HG02885 (cell line): Measurements from ENCODE around the gene ROCK1.
"Not testable (repeated sequence)": the region's sequence is repeated elsewhere in the genome, so short reads cannot be mapped to it uniquely, and the experiment has no call there.

ENCODE experiments used
- ATAC-seq: cut with Tn5 transposase; IDR thresholded peaks from one replicate; pipeline ENCODE4 v1.9.1; 2021; ENCODE audit warnings: mild to moderate bottlenecking; ENCODE audit not compliant: unreplicated experiment, poor library complexity

ROCK1 gene

GRCh38 chr18:21111346-21112139 is at the start of gene ROCK1:
TSS of gene ROCK1 (minus strand) at chr18:21111813. CDS start at chr18:21110910, 903 bp downstream.
- ATAC-seq = peak; percentile 91

GRCh38 chr18:21155443-21155842 is 43.8 kb upstream of the ROCK1 start:
- no peak for ATAC-seq

- ATAC-seq = no peak
Observed at GRCh38 chr18:21146016-21146415, 34.4 kb upstream of the ROCK1 start.

- no peak for ATAC-seq
Observed at GRCh38 chr18:21145371-21145770, 33.8 kb upstream of the ROCK1 start.

- no peak for ATAC-seq
Observed at GRCh38 chr18:21141668-21142422, 30.2 kb upstream of the ROCK1 start.

- ATAC-seq = not testable (repeated sequence)
Observed at GRCh38 chr18:21137719-21138488, 26.3 kb upstream of the ROCK1 start.

GRCh38 chr18:21134895-21135294 is 23.3 kb upstream of the ROCK1 start:
- no peak for ATAC-seq

GRCh38 chr18:21132398-21132918 is 20.8 kb upstream of the ROCK1 start:
- no peak for ATAC-seq

- no peak for ATAC-seq
Observed at GRCh38 chr18:21131698-21132227, 20.1 kb upstream of the ROCK1 start.

- ATAC-seq = no peak
Observed at GRCh38 chr18:21129566-21130216, 18.1 kb upstream of the ROCK1 start.

GRCh38 chr18:21123290-21123926 is 11.8 kb upstream of the ROCK1 start:
- no peak for ATAC-seq

GRCh38 chr18:21118806-21119205 is 7.2 kb upstream of the ROCK1 start:
- ATAC-seq = no peak

GRCh38 chr18:21117409-21118131 is 6.0 kb upstream of the ROCK1 start:
- ATAC-seq = no peak

- no peak for ATAC-seq
Observed at GRCh38 chr18:21115519-21116411, 4.2 kb upstream of the ROCK1 start.

GRCh38 chr18:21112543-21113105 is 1.0 kb upstream of the ROCK1 start:
- ATAC-seq = no peak

GRCh38 chr18:21112140-21112473 is 494 bp upstream of the ROCK1 start:
- no peak for ATAC-seq

GRCh38 chr18:21110713-21111345 is 784 bp downstream of the ROCK1 start:
- peak; percentile 33 for ATAC-seq
